Measurements from ENCODE around the gene AUP1.

The AUP1 gene

DNA sequence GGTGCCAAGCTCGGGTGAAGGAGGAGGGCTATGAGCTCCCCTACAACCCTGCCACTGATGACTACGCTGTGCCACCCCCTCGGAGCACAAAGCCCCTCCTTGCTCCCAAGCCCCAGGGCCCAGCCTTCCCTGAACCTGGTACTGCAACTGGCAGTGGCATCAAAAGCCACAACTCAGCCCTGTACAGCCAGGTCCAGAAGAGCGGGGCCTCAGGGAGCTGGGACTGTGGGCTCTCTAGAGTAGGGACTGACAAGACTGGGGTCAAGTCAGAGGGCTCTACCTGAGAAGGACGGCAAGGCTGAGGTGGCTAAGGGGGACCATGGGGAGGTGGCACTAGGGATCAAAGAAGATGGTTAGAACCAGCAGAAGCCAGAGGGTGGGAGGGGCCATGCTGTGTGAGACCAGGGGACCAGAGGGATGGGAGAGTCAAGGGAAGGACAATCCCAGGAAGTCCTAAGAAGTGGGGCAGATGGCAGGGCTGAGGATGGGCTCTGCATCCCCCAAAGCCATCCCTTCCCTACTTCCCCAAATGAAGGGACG is 27.4 kb upstream of the AUP1 start:
- no peak for DNase-seq (ENCODE audit: low read depth in 2 of 2)

DNA sequence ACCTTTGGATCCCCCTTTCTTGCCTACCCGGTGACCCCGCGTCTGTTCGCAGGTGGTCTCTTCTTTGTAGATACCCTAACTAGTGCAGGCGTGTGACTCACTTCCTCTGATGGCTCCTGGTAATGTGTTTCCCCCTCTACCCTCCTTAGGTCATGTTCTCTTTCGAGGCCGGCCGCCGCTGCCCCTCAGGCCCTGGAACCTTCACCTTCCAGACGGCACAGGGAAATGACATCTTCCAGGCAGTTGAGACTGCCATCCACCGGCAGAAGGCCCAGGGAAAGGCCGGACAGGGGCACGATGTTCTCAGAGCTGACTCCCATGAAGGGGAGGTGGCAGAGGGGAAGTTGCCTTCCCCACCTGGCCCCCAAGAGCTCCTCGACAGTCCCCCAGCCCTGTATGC is 26.7 kb upstream of the AUP1 start:
- no peak for DNase-seq (ENCODE audit: low read depth in 2 of 2)

DNA sequence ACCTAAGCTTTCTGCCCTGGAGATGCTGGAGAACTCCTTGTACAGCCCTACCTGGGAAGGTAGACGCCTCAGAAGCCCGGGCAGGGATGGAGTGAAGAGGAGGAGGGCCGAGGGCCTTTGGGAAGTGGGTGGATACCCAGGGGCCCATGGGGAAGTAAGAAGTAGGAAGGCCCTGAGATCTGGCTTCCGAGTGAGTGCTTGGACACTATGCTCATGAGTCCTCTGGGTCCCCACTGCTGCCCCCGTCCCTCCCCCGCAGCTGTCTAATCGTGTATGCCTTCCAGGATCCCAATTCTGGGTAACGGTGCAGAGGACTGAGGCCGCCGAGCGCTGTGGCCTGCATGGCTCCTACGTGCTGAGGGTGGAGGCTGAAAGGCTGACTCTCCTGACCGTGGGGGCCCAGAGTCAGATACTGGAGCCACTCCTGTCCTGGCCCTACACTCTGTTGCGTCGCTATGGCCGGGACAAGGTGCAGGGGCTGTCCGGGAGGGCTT is 26.2 kb upstream of the AUP1 start:
- no peak for DNase-seq (ENCODE audit: low read depth in 2 of 2)

DNA sequence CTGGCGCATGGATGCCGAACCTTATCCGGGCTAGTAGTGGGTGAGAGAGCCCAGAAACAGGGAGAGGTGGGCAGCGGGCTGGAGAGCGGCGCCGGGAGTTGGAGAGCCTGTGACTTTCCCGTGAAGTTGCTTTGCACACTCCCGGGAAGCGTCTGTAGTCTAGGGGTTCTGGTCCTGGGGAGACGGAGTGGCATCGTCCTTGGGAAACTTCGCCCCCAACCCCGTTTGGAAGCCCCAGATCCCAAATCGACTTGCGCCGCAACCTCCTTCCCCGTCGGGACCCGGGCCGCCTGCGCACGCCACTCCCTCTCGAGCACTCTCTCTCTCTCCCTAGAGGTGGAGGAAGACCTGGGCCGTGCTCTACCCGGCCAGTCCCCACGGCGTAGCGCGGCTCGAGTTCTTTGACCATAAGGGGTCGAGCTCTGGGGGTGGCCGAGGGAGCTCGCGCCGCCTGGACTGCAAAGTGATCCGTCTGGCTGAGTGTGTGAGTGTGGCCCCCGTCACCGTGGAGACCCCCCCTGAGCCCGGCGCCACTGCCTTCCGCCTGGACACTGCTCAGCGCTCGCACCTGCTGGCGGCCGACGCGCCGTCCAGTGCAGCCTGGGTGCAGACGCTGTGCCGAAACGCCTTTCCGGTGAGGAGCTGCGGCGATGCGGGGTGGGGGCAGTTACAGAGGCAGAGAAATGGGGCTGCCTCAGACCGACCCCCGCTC is 25.5 kb upstream of the AUP1 start:
- DNase-seq (ENCODE audit: low read depth in 2 of 2), result peak in 1 of 2 donors; percentile 23

DNA sequence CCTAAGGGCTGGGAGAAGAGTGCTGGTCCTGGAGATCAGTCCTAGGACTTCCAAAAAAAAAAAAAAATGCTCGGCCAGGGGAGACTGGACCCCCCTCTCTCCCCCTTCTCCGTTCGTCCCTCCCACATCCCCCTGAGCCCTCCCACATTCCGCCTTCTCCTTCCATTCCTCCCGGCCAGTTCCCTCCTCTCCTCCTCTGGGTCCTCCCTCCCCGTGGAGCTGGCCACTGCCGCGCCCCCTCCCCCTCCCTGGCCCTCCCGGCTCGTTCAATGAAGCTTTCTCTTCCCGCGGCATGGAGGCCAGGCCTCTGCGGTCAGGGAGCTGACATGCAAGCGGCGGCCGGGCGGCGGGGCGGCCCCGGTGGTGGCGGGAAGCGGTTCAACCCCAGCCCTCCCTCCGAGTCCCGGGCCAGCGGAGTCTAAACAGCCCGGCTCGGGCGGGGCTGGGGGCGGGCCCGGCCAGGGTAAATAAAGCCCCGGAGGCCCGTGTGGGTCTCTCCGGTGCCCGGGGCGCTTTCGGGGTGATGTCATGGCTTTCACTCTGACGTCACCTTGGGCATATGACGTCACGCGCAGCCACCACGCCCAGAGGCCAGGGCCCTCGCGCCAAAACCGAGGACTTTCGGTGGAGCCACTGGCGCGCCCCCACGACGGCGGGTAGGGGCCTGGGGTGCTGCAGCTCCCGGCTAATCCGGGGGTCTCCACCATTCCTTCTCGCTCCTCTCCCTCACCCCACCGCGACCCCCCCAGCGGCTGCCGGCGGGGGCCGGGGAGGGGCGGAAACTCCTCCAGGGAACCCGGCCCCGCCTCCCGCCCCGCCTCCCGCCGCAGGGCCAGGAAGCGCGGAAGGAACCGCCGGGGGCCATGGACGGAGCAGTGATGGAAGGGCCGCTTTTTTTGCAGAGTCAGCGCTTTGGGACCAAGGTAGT is 24.6 kb upstream of the AUP1 start, which contains the start of the genes DOK1 and LOXL3:
Gene DOK1, plus strand, starts transcription at position 829 of the 928 bp plus-strand sequence. Its CDS starts 35 bp downstream, at position 864.
Gene LOXL3, minus strand, starts transcription at position 51 of the 928 bp plus-strand sequence. CDS start 1,308 bp downstream, outside the sequence.
- DNase-seq (ENCODE audit: low read depth in 2 of 2), result peak; percentile 76 to 87

DNA sequence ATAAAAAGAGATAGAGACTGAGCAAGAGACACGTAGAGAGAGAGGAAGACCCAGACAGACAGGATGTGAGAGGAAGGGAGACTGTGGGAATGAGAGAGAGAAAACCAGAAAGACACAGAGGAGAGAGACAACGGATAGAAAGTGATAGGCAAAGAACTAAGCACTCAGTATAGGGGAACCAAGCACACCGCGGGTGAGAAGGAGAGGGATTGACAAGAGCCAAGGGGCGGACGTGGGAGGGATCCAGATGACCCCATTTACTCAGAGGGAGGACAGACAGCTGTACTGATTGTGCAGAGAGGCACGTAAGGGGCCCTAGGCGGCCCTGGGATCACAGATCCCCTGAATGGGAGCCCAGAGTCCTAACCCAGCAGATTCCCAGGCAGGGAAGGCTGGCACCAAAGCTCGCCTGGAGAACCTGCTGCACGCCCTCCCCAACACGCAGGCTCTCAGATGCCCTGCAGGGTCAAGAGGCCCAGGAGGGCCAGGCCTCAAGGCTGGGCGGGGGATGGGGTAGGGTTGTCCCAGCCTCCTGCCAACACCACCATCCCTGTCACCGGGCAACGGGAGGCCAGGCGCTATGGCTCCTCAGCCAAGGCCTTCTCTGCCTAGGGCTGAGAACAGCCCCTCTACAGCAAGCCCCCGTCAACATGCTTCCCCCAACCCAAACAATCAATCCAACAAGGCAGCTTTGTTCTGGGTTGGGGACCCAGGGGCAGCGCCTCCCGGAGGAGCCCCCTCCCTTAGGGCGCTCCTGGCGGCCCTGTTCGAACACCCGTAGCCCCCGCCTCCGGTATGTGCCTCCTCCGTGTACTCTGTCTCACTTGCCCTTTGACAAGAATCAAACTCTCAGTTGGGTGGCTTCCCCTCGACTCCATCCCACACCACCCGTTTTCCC is 23.7 kb upstream of the AUP1 start:
- DNase-seq (ENCODE audit: low read depth in 2 of 2), result no peak

DNA sequence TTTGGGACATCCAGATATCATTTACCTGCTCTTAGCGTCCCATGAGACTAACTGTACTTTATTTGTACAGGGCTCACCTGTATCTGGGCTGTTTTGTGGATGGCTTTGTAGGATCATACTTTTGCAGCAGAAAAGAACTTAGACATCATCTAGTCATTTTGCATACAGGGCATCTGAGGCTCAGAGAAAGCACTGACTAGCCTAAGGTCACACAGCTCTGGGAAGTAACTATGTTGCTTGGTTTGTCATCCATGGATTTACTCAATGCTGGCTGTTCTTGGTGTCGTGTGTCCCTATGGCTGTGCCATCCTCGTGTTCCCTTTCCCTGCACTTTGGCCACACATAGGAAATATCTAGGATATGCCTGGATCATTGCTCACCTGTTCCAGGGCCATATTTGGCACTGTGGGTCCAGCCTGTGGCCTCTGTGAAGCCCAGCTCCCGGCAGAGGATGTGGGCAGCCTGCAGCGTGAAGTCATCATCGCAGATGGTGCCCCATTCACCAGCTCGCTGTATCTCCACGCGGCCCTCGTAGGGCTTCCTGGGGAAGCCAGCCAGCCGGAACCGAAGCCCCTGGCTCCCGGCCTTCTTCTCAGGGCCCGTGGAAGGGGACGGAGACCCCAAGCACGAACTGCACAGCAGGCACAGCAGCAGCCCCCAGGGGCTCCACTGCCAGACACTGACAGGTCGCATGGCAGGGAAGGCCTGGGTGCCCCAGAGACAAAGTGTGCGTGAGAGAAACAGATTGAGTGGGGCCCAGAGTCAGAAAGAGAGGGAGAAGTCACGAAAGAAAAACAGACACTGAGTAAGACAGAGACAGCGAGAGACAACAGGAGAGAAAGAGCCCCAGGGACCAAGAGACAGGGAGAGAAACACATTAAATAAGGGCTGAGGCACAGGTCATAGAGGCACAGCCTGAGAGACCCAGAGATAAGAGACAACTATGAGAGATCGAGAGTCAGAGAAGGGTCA is 22.7 kb upstream of the AUP1 start:
- DNase-seq (ENCODE audit: low read depth in 2 of 2), result no peak

DNA sequence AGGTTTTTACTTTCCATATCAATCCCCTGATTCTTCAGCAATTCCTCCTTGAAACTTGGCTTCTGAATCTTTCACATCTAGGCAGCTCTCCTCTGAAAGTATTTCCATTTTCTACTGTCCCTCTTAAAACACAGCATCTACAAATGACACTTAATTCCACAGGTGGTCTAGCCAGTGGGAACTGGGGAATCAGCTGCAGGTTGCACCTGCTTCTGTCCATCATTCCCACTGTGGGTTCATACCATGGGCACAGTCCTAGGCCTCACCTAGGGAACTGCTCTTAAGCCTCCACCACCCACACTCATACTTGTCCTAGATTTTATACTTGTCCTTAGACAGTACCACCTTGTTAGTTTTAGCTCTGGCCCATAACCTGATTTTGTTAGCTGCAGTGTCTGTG is 22.0 kb upstream of the AUP1 start:
- no peak for DNase-seq (ENCODE audit: low read depth in 2 of 2)

DNA sequence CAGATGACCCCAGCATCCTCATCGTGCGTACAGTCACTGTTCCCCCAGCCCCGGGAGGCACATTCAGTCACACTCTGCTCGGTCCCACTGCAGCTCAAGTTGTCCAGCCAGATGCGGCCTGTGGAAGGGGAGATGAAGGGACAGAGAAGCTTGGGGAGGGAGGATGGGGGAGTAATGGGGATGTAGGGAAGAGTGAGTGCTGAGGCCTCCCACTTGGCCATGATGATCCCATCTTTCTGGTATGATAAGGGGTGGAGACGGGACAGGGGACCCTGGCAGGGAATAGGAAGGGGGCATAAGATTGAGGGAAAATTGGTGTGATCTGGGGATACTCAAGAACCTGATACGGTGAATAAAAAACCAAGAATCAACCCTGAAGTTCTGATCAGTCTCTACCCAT is 20.7 kb upstream of the AUP1 start:
- no peak for DNase-seq (ENCODE audit: low read depth in 2 of 2)

DNA sequence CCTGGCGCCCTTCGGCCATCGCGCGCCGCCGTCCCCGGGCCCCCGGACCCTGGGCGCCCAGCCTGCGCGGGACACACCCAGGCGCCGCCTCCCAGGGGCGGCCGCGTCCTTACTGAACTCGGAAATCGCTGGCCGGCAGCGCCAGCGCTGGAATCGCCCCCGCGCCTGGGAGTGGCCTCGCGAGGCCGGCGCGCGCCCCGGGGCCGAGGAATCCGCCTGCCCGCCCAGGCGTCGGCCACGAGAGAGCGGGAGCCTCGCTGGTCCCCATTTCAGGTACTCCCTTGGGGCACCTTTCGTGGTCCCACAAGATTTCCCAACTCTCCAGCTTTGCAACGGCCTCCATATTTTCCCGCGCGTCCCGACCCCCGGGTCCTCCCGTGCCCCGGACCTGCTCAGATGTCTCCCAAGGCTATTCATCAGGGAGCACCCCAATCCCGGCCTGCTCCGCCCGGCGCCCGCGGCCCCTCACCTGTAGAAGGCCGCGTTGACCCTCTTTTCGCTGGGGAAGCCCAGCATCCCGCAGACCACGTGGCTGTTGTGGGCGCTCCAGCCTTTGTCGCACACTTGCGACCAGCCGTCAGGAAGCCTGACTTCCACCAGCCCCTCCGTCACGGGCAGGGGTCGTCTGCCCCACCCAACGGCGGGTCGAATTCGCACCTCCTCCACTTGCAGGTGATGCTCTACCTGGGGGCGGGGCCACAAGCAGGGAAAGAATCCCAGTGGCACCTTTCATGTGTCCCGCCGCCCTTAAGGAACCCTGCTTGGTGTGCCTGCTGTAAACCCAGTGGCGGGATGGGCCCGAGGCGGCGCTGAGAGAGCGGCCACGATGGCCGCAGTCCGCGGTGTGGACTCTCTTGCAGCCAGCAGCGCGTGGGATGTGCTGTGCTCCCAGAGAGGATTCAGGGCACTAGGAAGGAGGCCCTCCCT is 19.7 kb upstream of the AUP1 start:
- no peak for DNase-seq (ENCODE audit: low read depth in 2 of 2)

DNA sequence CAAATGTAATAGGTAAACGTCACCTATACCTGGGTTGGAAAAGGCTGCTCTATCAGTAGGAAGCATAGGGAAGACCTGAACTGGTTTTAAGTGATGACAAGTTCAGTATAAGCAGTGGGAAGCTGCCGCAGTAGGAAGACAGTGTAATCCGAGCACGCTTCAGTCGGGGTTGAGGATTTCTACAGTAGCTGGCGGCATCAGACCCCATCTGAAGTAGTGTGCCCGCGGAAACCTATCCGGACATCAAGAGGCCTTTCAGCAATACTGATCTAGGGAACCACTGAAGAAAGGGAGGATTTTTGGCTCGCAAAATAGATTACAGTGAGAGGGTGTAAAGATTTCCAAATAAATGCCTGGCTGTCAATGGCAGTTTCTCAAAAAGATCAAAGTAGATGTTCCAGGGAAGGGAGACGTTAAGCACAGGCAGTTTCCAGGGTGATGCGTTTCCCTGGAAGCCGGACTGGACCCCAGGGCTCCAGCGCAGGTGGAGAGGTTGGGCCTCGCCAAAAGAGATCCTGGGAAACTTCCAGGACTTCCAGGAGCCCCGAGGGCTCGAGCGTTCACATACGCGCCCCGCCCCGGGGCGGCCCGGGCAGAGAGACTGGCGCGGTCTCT is 18.9 kb upstream of the AUP1 start:
- no peak for DNase-seq (ENCODE audit: low read depth in 2 of 2)

DNA sequence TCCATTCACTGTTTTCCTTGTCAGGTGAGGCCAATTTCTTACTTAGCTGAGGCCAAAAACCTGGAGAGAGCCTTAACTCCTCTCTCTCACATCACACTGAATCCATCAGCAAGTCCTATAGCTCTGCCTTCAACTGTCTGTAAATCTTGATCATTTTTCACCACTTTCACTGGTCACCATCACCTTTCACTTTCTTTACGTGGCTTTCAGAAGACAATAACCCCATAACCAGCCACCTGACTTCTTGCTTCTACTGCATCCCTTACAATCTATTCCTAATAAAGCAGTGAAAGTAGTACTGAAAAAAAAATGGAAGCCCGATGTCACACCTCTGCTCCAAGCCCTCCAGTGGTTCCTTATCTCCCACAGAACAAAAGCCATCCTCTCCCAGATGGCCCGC is 16.5 kb upstream of the AUP1 start:
- no peak for DNase-seq (ENCODE audit: low read depth in 2 of 2)

DNA sequence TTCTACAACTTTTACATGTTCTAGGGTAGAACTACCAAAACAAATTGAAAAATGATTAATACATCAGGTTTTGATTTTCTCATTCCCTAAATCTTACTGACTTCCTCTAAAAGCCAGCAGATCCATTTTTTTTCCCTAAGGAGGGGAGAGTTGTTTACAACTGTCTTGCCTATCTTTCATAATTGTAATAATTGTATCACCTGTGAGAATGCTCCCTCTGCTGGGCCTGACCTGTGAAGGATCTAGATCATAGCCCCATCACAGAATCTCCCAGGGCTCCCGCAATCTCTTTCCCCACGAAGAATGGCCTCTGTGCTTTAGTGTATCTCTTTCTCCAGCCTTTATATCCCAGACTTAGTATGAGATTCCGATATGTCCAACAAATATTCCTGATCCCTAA is 15.1 kb upstream of the AUP1 start:
- DNase-seq (ENCODE audit: low read depth in 2 of 2), result no peak

DNA sequence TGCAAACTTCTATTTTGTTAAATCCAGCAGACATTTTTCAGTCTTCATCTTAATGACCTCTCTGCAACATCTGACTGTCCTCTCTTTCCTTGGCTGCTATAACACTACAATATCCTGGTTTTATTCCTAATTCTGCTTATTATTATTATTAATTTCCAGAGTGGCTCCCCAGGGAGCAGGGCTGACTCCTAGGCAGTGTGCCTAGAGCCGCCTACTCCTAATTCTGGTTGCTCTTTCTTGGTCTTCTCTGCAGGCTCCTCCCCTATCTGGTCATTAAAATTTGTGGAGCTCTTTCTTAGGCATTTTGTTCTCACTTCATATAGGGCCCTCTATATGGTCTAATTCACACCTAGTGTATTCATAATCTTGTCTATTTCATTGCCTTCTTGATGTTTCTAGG is 13.5 kb upstream of the AUP1 start:
- DNase-seq (ENCODE audit: low read depth in 2 of 2), result no peak

DNA sequence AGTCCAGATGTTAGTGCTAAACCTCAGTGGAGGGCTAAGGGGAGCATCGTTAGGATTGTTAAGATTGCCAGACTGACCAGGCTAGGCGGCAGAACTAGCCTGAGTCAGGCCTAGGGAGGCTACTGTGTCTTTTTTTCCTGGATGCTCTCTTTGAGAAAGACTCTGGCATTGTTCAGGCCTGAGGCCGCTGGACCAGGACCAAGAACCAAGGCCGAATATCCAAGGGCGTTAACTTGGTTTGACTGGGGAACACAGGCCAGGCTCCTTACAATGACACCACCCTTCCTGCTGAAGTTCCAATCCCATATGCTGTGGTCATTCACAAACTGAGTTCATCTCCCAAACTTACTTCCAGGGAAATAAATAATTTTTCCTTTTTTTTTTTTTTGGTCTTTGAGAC is 10.8 kb upstream of the AUP1 start:
- DNase-seq (ENCODE audit: low read depth in 2 of 2), result no peak

DNA sequence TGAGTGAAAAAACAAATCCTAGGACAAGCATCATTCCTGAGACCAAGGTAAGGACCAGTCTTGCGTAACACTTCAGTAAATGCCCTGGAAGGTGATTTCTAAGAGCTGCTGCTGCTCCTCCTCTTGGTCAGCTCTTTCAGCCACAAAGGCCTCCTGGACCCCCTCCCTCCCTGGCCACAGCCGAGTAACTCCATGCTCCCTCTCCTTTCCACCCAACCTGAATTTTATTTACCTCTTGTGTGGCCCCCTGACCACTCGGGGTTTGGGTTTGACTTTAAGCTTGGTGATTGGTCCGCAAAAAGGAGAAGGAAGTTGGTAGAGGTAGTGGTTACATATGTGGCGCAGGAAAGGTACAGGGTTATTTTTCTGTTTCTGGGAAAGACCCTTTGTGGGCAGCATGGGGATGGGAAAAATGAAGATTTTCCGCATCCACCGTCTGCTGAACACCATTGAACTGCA is 9.4 kb upstream of the AUP1 start:
- no peak for DNase-seq (ENCODE audit: low read depth in 2 of 2)

DNA sequence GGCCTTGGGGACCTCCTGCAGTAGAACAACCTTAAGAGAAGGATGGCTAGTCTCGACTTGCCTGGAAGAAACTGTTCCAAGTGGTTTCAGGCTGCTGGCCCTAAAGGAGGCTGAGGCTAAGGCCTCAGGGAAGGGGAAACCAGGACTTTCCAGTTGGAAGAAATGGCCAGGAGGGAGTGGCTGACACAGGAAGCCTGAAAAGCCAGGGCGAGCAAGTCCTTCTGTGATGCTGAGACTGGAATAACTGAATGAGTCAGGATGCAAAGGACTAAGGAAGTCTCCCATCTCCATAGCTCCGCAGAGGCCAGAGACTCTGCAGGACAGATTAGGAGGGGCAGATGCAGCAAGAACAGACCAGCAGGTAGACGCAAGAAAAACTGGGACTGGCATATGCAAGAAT is 7.6 kb upstream of the AUP1 start:
- DNase-seq (ENCODE audit: low read depth in 2 of 2), result no peak

DNA sequence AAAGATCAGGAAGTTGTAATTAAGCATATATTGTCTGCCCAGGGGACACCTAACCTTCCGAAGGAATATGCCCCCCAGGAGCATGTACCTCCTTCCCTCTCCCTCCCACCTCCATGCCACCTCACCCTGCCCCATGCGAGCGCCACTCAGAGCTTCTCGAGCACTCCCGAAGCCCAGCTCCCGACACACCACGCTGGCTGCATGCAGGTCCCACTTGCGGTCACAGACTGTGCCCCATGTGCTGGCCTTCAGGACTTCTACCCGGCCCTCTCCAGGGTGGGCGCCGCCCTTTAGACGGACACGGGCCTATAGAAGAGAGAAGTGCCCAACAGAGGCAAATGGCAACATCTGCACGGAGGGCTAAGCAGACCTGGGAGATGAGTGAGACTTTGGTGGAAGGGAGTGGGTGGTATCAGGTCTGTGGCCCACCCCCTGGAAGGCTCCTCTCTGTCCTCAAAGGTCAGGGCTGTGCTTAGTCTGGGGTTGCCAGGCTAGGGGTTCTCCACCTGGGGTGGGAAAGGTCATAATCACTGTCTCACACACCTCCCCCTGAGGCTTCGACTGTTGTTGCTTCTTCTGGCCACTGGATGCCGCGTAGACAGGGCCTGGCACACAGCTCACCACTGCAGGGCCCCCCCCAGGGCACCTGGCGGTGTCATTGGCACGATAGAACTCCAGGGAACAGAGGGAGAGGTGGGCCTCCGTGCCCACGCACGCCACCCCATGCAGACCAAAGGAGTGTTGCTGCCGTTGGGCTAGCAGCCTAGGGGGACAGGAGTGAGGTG is 6.9 kb upstream of the AUP1 start:
- no peak for DNase-seq (ENCODE audit: low read depth in 2 of 2)

Data from stimulated activated CD4-positive, alpha-beta T cell treated with anti-CD3 and anti-CD28 coated beads, Interleukin-4, amount 100 ng/mL, for 48 hours (primary cell).